AG10803 (cell line): ENCODE data around the gene CMTM3.

Experiments used
- DNase-seq: peaks from one replicate; pipeline ENCODE4 v3.0.0; 2010; ENCODE audit warnings: low read depth
- H3K4me3 ChIP-seq: 2 replicates; pipeline ENCODE4 v1.5.1; 2011; ENCODE audit warnings: mild to moderate bottlenecking, low read length, control low read depth
- TF ChIP-seq, protein P1 (sequence below): conservative IDR thresholded peaks from 2 replicates; pipeline ENCODE4 v1.5.1; 2011; ENCODE audit warnings: mild to moderate bottlenecking, low read length, control low read depth, inconsistent platforms

CMTM3 gene

DNA sequence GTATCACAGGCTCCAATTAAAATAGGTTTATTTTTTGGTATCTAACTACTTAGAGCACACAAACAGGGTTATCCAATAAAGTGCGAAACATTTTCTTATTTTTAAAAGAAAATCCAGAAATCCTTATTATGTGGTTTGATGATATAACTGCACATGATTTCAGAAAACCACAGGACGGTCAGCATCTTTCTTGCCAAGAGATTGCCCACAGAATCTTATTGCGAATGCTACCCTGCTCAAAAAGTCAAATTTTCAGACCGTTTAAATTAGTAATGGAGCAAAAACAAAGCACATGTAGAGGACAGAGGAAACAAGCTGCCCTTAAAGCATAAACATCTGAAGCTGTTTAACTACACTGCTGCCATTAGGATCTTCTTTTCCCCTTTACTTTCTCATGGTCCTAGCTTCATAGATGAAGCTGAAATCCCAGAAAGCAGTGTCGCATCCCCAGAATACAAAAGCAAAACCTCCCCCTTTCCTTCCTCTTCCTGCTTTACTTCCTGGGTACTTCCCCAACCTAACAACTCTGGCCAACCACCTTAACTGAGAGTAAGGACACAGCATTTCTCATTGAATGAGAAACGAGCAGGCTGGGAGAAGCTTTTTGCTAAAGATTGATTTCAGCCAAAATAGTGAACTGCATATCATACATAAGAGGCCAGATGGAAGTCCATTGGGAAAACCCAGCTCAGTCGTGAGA is 48.3 kb downstream of the CMTM3 start:
- DNase-seq = peak; percentile 62
- H3K4me3 ChIP-seq = no peak overlapping the region
- TF ChIP-seq, protein P1, sequence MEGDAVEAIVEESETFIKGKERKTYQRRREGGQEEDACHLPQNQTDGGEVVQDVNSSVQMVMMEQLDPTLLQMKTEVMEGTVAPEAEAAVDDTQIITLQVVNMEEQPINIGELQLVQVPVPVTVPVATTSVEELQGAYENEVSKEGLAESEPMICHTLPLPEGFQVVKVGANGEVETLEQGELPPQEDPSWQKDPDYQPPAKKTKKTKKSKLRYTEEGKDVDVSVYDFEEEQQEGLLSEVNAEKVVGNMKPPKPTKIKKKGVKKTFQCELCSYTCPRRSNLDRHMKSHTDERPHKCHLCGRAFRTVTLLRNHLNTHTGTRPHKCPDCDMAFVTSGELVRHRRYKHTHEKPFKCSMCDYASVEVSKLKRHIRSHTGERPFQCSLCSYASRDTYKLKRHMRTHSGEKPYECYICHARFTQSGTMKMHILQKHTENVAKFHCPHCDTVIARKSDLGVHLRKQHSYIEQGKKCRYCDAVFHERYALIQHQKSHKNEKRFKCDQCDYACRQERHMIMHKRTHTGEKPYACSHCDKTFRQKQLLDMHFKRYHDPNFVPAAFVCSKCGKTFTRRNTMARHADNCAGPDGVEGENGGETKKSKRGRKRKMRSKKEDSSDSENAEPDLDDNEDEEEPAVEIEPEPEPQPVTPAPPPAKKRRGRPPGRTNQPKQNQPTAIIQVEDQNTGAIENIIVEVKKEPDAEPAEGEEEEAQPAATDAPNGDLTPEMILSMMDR = no peak

DNA sequence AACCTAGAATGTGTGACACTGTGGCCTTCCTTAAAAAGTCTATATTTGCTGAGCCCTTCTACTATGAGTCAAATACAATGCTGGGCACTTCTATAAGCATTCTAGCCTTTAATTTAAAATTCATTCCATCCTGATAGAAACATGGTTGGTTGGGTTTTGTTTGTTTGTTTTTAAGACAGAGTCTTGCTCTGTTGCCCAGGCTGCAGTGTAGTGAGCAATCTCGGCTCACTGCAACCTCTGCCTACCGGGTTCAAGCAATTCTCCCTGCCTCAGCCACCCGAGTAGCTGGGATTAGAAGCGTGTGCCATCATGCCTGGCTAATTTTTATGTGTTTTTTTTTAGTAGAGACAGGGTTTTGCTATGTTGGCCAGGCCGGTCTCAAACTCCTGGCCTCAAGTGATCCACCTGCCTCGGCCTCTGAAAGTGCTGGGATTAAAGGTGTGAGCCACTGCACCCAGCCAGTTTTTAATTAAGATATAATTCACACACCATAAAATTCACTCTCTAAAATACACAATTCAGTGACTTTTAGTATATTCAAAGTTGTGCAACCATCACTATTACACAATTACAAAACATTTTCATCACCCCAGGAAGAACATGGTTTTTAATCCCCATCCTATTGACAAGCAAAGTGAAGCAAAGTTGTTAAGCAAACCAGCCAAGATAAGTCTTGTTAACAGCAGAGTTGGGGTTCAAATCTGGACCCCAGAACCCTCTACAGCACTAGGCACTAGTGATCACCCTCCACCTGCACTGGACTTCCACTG is 49.3 kb downstream of the CMTM3 start:
- no peak overlapping the region for H3K4me3 ChIP-seq
- TF ChIP-seq, protein P1 = no peak
- DNase-seq = peak; percentile 49

DNA sequence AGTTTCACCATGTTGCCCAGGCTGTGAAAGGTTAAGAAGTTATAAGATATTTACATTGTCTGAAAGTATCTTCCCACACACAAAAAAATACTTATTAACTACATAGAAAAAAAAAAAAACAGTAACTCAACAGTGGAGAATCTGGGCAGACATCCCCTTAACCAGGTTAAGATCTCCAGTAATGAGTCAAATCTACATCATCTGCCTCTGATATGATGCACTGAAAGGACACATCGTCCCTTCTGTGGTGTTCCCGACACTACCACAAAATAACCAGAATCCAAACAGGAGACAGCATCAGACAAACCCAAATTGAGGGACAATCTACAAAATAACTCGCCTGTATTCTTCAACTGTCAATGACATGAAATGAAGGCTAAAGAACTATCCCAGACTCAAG is 52.0 kb downstream of the CMTM3 start:
- TF ChIP-seq, protein P1 = no peak
- DNase-seq = no peak
- H3K4me3 ChIP-seq = no peak overlapping the region

DNA sequence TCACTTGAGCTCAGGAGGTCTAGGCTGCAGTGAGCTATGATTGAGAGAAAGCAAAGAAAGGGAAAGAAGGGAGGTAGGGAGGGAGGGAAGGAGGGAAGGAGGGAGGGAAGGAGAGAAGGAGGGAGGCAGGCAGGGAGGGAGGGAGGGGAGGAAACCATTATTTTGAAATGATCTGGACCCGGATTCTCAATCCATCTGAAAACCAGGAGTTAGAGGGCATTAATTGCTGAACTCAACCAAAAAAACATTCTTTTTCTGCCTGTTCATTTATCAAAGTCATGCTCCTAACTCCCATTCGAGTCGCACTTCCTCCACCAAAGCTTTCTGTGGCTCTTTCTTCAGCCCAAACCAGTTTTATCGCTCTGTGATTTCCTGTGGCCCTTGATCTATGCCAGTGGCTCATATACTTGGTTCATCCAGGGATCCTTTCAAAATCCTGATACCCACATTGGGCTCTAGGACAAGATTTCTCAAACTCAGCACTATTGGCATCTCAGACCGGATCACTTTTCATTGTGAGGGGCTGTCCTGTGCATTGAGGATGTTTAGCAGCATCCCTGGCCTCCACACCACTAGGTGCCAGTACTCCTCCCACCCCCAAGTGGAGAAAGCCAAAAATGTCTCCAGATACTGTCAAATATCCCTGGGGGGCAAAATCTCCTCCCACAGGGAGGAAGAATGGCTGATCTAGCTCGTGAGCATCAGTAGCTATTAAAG is 53.8 kb downstream of the CMTM3 start:
- DNase-seq = no peak
- TF ChIP-seq, protein P1 = no peak
- no peak overlapping the region for H3K4me3 ChIP-seq

DNA sequence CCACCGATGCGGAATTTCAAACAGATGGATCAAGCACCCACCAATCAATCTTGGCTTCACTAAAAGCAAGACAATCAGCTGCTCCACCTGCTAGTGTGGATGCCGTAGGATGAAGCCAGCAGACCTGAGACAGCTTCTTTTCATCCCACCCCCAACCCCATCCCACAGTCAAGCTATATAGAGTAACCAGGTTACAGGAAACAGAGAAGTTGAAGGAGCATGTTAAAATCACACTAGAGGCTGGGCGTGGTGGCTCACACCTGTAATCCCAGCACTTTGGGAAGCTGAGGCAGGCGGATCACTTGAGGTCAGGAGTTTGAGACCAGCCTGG is 54.3 kb downstream of the CMTM3 start:
- H3K4me3 ChIP-seq = no peak overlapping the region
- no peak for DNase-seq
- TF ChIP-seq, protein P1 = no peak

DNA sequence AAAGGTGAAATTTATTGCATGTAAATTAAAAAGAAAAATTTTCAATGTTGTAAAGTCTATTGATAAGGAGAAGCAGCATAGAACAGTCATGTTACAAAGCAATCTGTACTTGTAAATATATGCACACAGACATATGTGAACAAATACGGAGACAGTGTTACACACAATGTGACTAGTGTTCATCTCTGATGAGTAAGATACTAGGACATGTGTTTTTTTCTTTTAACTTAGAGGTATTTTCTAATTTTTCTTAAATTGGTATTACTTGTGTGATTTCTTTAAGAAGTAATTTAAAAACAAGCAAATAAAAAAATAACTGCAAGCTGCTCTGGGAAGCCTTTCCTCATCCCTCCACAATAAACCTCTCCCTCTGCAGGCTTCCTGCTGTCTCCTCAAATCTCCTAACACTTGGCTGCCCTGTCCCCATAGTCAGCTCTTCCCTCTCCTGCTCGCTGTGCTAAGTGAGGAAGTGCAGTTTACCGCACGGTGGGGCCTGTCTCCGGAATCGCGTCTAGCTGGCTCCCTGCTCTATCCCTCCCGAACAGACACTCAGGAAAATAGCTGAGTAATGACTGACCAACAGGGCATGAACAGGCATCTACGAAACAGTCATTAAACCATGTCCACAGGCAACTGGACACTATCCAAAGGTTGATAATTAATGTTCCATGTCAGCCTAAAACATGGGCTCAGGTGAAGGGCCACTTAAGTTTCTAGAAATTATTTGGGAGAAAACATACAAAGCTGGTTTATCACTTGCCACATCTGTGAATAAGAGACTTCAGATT is 56.1 kb downstream of the CMTM3 start:
- peak; percentile 86 for DNase-seq
- H3K4me3 ChIP-seq = no peak overlapping the region

More for the DNA sequence above, 56.1 kb downstream of the CMTM3 start:
- TF ChIP-seq, protein P1 = peak; percentile 48
